ENCODE results near the gene USO1. TPM values are rescaled to one million over a fixed set of nuclear protein-coding genes. Genes with fewer than 3 reads are reported as not detected.

The USO1 gene
- total and polyA plus RNA-seq, 2 experiments from 2014 or later = 113 to 277 TPM

DNA sequence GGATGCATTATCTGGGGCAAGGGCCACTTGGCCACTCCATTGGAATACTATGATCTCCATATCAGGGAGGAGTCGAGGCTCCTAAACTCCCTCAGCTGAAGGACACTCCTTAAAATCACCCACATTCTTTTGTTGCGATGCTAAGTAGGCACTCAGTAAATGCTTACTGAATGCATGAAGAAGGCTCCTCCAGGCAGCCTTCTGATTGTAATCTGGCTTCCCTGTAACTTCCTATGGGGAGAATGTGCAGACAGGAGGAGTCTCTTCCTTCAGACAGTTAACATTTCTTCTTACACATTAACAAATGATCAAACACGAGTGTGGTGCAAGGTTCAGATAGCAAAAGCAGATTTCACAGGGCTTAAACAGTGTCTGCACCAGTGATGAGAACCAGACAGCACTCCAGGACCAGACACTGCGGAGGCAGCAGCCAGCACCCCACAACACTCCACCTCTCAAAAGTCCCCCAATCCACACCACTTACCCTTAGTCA is 21.4 kb upstream of the USO1 start (continued):
- TF ChIP-seq, protein P1, sequence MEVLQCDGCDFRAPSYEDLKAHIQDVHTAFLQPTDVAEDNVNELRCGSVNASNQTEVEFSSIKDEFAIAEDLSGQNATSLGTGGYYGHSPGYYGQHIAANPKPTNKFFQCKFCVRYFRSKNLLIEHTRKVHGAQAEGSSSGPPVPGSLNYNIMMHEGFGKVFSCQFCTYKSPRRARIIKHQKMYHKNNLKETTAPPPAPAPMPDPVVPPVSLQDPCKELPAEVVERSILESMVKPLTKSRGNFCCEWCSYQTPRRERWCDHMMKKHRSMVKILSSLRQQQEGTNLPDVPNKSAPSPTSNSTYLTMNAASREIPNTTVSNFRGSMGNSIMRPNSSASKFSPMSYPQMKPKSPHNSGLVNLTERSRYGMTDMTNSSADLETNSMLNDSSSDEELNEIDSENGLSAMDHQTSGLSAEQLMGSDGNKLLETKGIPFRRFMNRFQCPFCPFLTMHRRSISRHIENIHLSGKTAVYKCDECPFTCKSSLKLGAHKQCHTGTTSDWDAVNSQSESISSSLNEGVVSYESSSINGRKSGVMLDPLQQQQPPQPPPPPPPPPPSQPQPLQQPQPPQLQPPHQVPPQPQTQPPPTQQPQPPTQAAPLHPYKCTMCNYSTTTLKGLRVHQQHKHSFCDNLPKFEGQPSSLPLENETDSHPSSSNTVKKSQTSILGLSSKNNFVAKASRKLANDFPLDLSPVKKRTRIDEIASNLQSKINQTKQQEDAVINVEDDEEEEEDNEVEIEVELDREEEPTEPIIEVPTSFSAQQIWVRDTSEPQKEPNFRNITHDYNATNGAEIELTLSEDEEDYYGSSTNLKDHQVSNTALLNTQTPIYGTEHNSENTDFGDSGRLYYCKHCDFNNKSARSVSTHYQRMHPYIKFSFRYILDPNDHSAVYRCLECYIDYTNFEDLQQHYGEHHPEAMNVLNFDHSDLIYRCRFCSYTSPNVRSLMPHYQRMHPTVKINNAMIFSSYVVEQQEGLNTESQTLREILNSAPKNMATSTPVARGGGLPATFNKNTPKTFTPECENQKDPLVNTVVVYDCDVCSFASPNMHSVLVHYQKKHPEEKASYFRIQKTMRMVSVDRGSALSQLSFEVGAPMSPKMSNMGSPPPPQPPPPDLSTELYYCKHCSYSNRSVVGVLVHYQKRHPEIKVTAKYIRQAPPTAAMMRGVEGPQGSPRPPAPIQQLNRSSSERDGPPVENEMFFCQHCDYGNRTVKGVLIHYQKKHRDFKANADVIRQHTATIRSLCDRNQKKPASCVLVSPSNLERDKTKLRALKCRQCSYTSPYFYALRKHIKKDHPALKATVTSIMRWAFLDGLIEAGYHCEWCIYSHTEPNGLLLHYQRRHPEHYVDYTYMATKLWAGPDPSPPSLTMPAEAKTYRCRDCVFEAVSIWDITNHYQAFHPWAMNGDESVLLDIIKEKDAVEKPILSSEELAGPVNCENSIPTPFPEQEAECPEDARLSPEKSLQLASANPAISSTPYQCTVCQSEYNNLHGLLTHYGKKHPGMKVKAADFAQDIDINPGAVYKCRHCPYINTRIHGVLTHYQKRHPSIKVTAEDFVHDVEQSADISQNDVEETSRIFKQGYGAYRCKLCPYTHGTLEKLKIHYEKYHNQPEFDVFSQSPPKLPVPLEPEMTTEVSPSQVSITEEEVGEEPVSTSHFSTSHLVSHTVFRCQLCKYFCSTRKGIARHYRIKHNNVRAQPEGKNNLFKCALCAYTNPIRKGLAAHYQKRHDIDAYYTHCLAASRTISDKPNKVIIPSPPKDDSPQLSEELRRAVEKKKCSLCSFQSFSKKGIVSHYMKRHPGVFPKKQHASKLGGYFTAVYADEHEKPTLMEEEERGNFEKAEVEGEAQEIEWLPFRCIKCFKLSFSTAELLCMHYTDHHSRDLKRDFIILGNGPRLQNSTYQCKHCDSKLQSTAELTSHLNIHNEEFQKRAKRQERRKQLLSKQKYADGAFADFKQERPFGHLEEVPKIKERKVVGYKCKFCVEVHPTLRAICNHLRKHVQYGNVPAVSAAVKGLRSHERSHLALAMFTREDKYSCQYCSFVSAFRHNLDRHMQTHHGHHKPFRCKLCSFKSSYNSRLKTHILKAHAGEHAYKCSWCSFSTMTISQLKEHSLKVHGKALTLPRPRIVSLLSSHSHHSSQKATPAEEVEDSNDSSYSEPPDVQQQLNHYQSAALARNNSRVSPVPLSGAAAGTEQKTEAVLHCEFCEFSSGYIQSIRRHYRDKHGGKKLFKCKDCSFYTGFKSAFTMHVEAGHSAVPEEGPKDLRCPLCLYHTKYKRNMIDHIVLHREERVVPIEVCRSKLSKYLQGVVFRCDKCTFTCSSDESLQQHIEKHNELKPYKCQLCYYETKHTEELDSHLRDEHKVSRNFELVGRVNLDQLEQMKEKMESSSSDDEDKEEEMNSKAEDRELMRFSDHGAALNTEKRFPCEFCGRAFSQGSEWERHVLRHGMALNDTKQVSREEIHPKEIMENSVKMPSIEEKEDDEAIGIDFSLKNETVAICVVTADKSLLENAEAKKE (CRISPR knock-in tag; IDR thresholded peaks at IDR 0.05) = no peak
- TF ChIP-seq STAT1 (IDR thresholded peaks at IDR 0.05; ENCODE audit: unreplicated experiment) (no peak), CREB1 (CRISPR knock-in tag; IDR thresholded peaks at IDR 0.05; ENCODE audit: low read depth) (no peak), EZH2phosphoT487 (IDR thresholded peaks at IDR 0.05; ENCODE audit: unreplicated experiment) (no peak), JUNB (IDR thresholded peaks at IDR 0.05; ENCODE audit: unreplicated experiment) (no peak), NANOG (IDR thresholded peaks at IDR 0.05; ENCODE audit: borderline replicate concordance) (no peak), ZNF114 (CRISPR knock-in tag; IDR thresholded peaks at IDR 0.05) (no peak), ZNF331 (CRISPR knock-in tag; IDR thresholded peaks at IDR 0.05; ENCODE audit: low read depth) (no peak), POLR2AphosphoS5 (IDR thresholded peaks at IDR 0.05; ENCODE audit: low read depth) (no peak)
- TF ChIP-seq, protein P2, sequence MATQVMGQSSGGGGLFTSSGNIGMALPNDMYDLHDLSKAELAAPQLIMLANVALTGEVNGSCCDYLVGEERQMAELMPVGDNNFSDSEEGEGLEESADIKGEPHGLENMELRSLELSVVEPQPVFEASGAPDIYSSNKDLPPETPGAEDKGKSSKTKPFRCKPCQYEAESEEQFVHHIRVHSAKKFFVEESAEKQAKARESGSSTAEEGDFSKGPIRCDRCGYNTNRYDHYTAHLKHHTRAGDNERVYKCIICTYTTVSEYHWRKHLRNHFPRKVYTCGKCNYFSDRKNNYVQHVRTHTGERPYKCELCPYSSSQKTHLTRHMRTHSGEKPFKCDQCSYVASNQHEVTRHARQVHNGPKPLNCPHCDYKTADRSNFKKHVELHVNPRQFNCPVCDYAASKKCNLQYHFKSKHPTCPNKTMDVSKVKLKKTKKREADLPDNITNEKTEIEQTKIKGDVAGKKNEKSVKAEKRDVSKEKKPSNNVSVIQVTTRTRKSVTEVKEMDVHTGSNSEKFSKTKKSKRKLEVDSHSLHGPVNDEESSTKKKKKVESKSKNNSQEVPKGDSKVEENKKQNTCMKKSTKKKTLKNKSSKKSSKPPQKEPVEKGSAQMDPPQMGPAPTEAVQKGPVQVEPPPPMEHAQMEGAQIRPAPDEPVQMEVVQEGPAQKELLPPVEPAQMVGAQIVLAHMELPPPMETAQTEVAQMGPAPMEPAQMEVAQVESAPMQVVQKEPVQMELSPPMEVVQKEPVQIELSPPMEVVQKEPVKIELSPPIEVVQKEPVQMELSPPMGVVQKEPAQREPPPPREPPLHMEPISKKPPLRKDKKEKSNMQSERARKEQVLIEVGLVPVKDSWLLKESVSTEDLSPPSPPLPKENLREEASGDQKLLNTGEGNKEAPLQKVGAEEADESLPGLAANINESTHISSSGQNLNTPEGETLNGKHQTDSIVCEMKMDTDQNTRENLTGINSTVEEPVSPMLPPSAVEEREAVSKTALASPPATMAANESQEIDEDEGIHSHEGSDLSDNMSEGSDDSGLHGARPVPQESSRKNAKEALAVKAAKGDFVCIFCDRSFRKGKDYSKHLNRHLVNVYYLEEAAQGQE (IDR thresholded peaks at IDR 0.05; ENCODE audit: unreplicated experiment) = no peak
- TF ChIP-seq, protein P3, sequence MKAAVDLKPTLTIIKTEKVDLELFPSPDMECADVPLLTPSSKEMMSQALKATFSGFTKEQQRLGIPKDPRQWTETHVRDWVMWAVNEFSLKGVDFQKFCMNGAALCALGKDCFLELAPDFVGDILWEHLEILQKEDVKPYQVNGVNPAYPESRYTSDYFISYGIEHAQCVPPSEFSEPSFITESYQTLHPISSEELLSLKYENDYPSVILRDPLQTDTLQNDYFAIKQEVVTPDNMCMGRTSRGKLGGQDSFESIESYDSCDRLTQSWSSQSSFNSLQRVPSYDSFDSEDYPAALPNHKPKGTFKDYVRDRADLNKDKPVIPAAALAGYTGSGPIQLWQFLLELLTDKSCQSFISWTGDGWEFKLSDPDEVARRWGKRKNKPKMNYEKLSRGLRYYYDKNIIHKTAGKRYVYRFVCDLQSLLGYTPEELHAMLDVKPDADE (IDR thresholded peaks at IDR 0.05) = no peak

Data from GM23338 (cell line).